ENCODE results near the gene CEP76. TPM values are rescaled to one million over a fixed set of nuclear protein-coding genes. Genes with fewer than 3 reads are reported as not detected.
"Not testable (repeated sequence)": the region's sequence is repeated elsewhere in the genome, so short reads cannot be mapped to it uniquely, and the experiment has no call there.

CEP76 gene
- total RNA-seq, 1 experiment from 2014 or later = 18.6 TPM

- H3K9ac ChIP-seq (ENCODE audit: extremely low read depth, insufficient read length, low read length) = no peak overlapping the region
- H3K27me3 Mint-ChIP-seq (ENCODE audit: low read depth) = no peaks in the 10 kb centered on the region
Observed at GRCh38 chr18:12628706-12629702, 73.5 kb downstream of the CEP76 start.

GRCh38 chr18:12627199-12627598 lies 75.3 kb downstream of the CEP76 start:
- H2BK5ac ChIP-seq (ENCODE audit: insufficient read length, low read length); H4K91ac ChIP-seq (ENCODE audit: insufficient read length, low read depth, low read length); H4K20me1 ChIP-seq (ENCODE audit: control insufficient read depth, insufficient read depth, insufficient read length); H3K4me1 Mint-ChIP-seq; H3K4me3 Mint-ChIP-seq; H3T11ph ChIP-seq (ENCODE audit: low read length); H3K14ac ChIP-seq (ENCODE audit: insufficient read depth, low read length); H2BK120ac ChIP-seq (ENCODE audit: low read depth, low read length, poor library complexity, severe bottlenecking); H2BK12ac ChIP-seq (ENCODE audit: insufficient read length, low read depth, low read length); H3K27me3 ChIP-seq (ENCODE audit: insufficient read depth, low read length); H3K36me3 Mint-ChIP-seq (ENCODE audit: insufficient read depth in 1 of 3, low read depth in 3 of 3); H2BK20ac ChIP-seq (ENCODE audit: low read depth, low read length, poor library complexity, severe bottlenecking); H3K79me2 ChIP-seq (ENCODE audit: insufficient read depth, low read length); H3K9me3 Mint-ChIP-seq; H3K4ac ChIP-seq (ENCODE audit: low read depth, low read length); H3K23me2 ChIP-seq (ENCODE audit: insufficient read length, low read depth, low read length, poor library complexity, severe bottlenecking); H2BK15ac ChIP-seq (ENCODE audit: low read depth, low read length); H3K9ac ChIP-seq (ENCODE audit: extremely low read depth, insufficient read length, low read length); H3K27ac Mint-ChIP-seq; H3K18ac ChIP-seq (ENCODE audit: insufficient read length, low read depth, low read length); H3K9me3 ChIP-seq (ENCODE audit: control insufficient read depth, low read depth, low read length); H4K5ac ChIP-seq (ENCODE audit: insufficient read length, low read depth, low read length); DNase-seq; H3K79me1 ChIP-seq (ENCODE audit: insufficient read depth, low read depth, low read length, poor library complexity, severe bottlenecking); H3K56ac ChIP-seq (ENCODE audit: insufficient read length, low read depth, low read length); H3K23ac ChIP-seq (ENCODE audit: insufficient read length, low read depth, low read length); H2AK5ac ChIP-seq (ENCODE audit: insufficient read length, low read length); H2AFZ ChIP-seq (ENCODE audit: low read length); H3K27me3 Mint-ChIP-seq (ENCODE audit: low read depth); H3K4me2 ChIP-seq (ENCODE audit: insufficient read depth, insufficient read length, low read length); H4K8ac ChIP-seq (replicated peaks; ENCODE audit: insufficient read length, low read depth, low read length); H3K27ac ChIP-seq (ENCODE audit: insufficient read length, low read depth, low read length); H3K4me1 ChIP-seq (ENCODE audit: insufficient read depth, low read length): not testable (repeated sequence)
- no CpG with 5 or more reads among the region's 3 CpGs for WGBS (ENCODE audit: extremely low coverage, insufficient read length, low lambda C conversion rate)

More at GRCh38 chr18:12628706-12629702, 73.5 kb downstream of the CEP76 start:
- H3K18ac ChIP-seq (ENCODE audit: insufficient read length, low read depth, low read length) = no peak overlapping the region
- no peaks in the 10 kb centered on the region for H3K23me2 ChIP-seq (ENCODE audit: insufficient read length, low read depth, low read length, poor library complexity, severe bottlenecking)
- H2BK20ac ChIP-seq (ENCODE audit: low read depth, low read length, poor library complexity, severe bottlenecking) = no peak overlapping the region
- no peak overlapping the region for H2BK12ac ChIP-seq (ENCODE audit: insufficient read length, low read depth, low read length)
- H3K27me3 ChIP-seq (ENCODE audit: insufficient read depth, low read length) = no peaks in the 10 kb centered on the region
- no peak overlapping the region for H3K4ac ChIP-seq (ENCODE audit: low read depth, low read length)
- no peak overlapping the region for H3K4me3 Mint-ChIP-seq
- H4K5ac ChIP-seq (ENCODE audit: insufficient read length, low read depth, low read length) = no peak overlapping the region
- no peak overlapping the region for H3K23ac ChIP-seq (ENCODE audit: insufficient read length, low read depth, low read length)
- H3K27ac Mint-ChIP-seq = no peak overlapping the region
- H3T11ph ChIP-seq (ENCODE audit: low read length) = no peak overlapping the region
- no peak overlapping the region for H2AFZ ChIP-seq (ENCODE audit: low read length)
- H3K79me2 ChIP-seq (ENCODE audit: insufficient read depth, low read length) = no peaks in the 10 kb centered on the region
- no peak for DNase-seq
- H3K14ac ChIP-seq (ENCODE audit: insufficient read depth, low read length) = no peak overlapping the region
- peaks cover 0 to 6% of the 10 kb centered on the region in 2 experiments; a peak in 2 of 4 replicates for H3K4me1 Mint-ChIP-seq
- no peak overlapping the region for H2AK5ac ChIP-seq (ENCODE audit: insufficient read length, low read length)
- H2BK15ac ChIP-seq (ENCODE audit: low read depth, low read length) = no peak overlapping the region
- H3K56ac ChIP-seq (ENCODE audit: insufficient read length, low read depth, low read length) = no peak overlapping the region
- H2BK120ac ChIP-seq (ENCODE audit: low read depth, low read length, poor library complexity, severe bottlenecking) = no peak overlapping the region
- peaks cover 0 to 3% of the 10 kb centered on the region in 2 experiments; a peak in 3 of 5 replicates for H3K9me3 Mint-ChIP-seq
- no CpG with 5 or more reads among the region's 4 CpGs for WGBS (ENCODE audit: extremely low coverage, insufficient read length, low lambda C conversion rate)
- H4K8ac ChIP-seq (replicated peaks; ENCODE audit: insufficient read length, low read depth, low read length) = no peak overlapping the region
- TF ChIP-seq CTCF (conservative IDR thresholded peaks at IDR 0.05) = no peak
- H3K79me1 ChIP-seq (ENCODE audit: insufficient read depth, low read depth, low read length, poor library complexity, severe bottlenecking) = no peaks in the 10 kb centered on the region
- peaks cover 0 to 8% (median 5%) of the 10 kb centered on the region in 3 experiments; a peak in 4 of 7 replicates for H3K36me3 Mint-ChIP-seq (ENCODE audit: insufficient read depth in 1 of 3, low read depth in 3 of 3)
- no peak overlapping the region for H3K27ac ChIP-seq (ENCODE audit: insufficient read length, low read depth, low read length)
- no peaks in the 10 kb centered on the region for H4K20me1 ChIP-seq (ENCODE audit: control insufficient read depth, insufficient read depth, insufficient read length)
- no peaks in the 10 kb centered on the region for H3K9me3 ChIP-seq (ENCODE audit: control insufficient read depth, low read depth, low read length)
- H4K91ac ChIP-seq (ENCODE audit: insufficient read length, low read depth, low read length) = no peak overlapping the region
- H2BK5ac ChIP-seq (ENCODE audit: insufficient read length, low read length) = no peak overlapping the region
- no peaks in the 10 kb centered on the region for H3K4me1 ChIP-seq (ENCODE audit: insufficient read depth, low read length)
- no peak overlapping the region for H3K4me2 ChIP-seq (ENCODE audit: insufficient read depth, insufficient read length, low read length)

All from H9 (cell line).